Mucosa of stomach (tissue), 1 donor: ENCODE data around the gene TMA7.

Experiments
- H3K27me3 ChIP-seq: one replicate; pipeline ENCODE4 v1.7.0; 2013; ENCODE audit warnings: mild to moderate bottlenecking, low read length; ENCODE audit not compliant: control insufficient read depth, insufficient read depth
- H3K36me3 ChIP-seq: one replicate; pipeline ENCODE4 v1.7.0; 2013; ENCODE audit warnings: low read length; ENCODE audit not compliant: control insufficient read depth, insufficient read depth
- H3K4me1 ChIP-seq: one replicate; pipeline ENCODE4 v1.7.0; 2013; ENCODE audit warnings: mild to moderate bottlenecking, low read length; ENCODE audit not compliant: control insufficient read depth, insufficient read depth
- H3K4me3 ChIP-seq: one replicate; pipeline ENCODE4 v1.7.0; 2013; ENCODE audit warnings: low read length
- H3K9ac ChIP-seq: one replicate; pipeline ENCODE4 v1.7.0; 2013; ENCODE audit warnings: mild to moderate bottlenecking, low read length, moderate library complexity
- H3K9me3 ChIP-seq: one replicate; pipeline ENCODE4 v1.7.0; 2013; ENCODE audit warnings: mild to moderate bottlenecking, low read length, moderate library complexity; ENCODE audit not compliant: control insufficient read depth
- donor health status: Pancreatic carcinoma.

The TMA7 gene

DNA sequence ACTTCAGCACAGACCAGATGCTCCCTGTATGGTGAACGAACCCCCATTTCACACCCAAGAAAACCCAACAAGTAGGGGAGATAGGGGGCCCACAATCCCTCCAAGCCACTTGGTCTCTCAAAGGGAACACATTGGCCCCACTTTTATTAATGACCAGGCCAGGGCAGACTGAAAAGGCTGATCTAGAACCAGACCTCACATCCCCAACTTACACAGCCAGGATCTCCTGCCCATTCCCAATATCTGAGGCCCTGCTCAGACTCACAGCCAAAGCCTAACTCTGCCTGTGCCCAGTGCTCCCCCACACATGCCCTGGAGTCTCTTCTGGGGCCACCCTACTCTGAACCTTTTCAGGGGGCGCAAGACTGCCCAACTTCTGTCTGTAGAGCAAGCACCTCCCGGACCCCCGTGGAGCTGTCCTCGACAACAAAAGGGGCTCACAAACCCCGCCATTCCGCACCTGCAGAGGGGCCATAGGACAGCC, 11.9 kb upstream of the TMA7 start:
- Histone ChIP-seq H3K27me3 (no peaks in the 10 kb centered on the region), H3K4me1 (peaks cover 55% of the 10 kb centered on the region), H3K4me3 (peak overlapping the region; percentile 11), H3K9me3 (no peaks in the 10 kb centered on the region), H3K36me3 (no peaks in the 10 kb centered on the region), H3K9ac (peak overlapping the region; percentile 77)

- no peaks in the 10 kb centered on the region for H3K36me3 ChIP-seq
- H3K27me3 ChIP-seq = no peaks in the 10 kb centered on the region
- peaks cover 60% of the 10 kb centered on the region for H3K4me1 ChIP-seq
- peak overlapping the region; percentile 39 for H3K4me3 ChIP-seq
- H3K9ac ChIP-seq = peak overlapping the region; percentile 77
- no peaks in the 10 kb centered on the region for H3K9me3 ChIP-seq
Measured at GRCh38 chr3:48428572-48429316, 11.3 kb upstream of the TMA7 start.

DNA sequence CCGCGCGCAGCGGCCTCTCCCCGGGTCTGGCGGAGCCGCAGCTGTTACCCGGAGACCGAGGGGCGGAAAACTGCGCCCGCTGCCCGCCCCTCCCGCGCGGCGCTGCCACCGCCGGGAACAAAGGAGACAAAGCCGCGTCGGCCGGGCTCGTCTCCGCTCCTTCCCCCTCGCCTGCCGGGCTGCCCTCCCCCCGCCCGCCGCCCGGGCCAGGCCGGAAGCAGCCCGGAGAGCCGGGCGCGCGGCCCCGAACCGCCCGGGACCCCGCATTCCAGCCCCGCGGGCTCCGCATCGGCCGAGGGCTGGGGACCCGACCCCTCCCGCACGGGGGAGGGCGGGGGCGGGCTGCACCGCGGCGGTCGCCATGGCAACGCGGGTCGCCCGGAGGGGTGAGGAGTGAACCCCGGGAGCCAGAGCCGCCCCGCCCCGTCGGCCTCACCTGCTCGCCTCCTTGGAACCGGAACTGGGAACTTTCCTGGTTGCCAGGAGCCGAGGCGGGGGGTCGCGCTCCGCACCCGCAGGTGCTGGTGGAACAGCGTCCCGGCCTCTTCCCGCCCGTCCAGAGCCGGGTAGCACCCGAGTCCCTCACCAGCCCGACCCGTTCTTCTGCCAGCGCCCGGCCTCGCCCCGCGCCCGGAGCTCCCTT, 10.6 kb upstream of the TMA7 start:
- Histone ChIP-seq H3K4me3 (peak overlapping the region; percentile 40), H3K9me3 (no peaks in the 10 kb centered on the region), H3K27me3 (no peaks in the 10 kb centered on the region), H3K36me3 (no peaks in the 10 kb centered on the region), H3K4me1 (peaks cover 67% of the 10 kb centered on the region), H3K9ac (peak overlapping the region; percentile 77)

GRCh38 chr3:48429960-48430707, 9.9 kb upstream of the TMA7 start, which contains the start of gene PLXNB1:
Gene PLXNB1 (minus strand): TSS chr3:48430086. CDS start chr3:48424611, 5,475 bp downstream.
- H3K9ac ChIP-seq = peak within 1 kb of the TSS; percentile 77
- peaks cover 72% of the 10 kb centered on the region for H3K4me1 ChIP-seq
- H3K9me3 ChIP-seq = no peaks in the 10 kb centered on the region
- no peaks in the 10 kb centered on the region for H3K36me3 ChIP-seq
- peak within 1 kb of the TSS; percentile 40 for H3K4me3 ChIP-seq
- H3K27me3 ChIP-seq = no peaks in the 10 kb centered on the region

- no peaks in the 10 kb centered on the region for H3K36me3 ChIP-seq
- H3K4me1 ChIP-seq = peaks cover 67% of the 10 kb centered on the region
- H3K9ac ChIP-seq = peak overlapping the region; percentile 77
- no peaks in the 10 kb centered on the region for H3K9me3 ChIP-seq
- peak overlapping the region; percentile 40 for H3K4me3 ChIP-seq
- H3K27me3 ChIP-seq = no peaks in the 10 kb centered on the region
Measured at GRCh38 chr3:48430708-48431101, 9.4 kb upstream of the TMA7 start.

DNA sequence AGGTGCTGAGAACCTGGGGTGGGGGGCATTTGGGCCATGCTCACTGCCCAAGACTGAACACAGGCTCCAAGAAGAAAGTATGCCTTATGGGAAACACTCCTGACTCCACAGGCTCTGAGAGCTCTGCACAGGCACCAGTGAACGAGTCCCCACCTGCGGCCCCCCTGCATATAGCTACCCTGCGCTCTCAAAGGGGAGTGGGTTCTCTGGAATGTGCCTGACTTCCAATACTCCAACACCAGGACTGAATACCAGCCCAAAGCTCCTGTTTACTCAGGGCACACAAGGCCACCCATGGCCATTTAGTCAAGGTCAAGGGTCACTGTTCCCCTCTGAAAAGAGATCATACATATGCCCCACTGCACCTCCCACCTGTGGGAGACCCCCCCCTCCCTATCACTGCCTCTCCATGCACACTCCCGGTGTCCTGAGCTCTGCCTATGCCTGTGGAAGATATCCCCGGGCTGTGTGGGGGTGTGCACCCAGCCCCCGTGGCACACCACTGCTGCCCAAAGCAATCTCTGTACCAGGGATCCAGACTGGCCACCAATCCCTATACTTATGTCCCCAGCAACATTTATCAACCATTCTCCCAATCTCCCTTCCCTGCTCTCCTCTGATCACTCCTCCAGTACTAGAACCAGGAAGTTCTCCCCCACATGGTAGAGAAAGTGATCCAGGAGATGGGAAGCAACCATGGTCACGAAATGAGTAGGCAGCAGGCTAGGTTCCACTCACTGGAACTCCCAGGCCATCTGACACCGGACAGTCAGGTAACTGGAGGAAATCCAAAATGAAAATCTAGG, 8.6 kb upstream of the TMA7 start:
- Histone ChIP-seq H3K4me3 (no peak overlapping the region), H3K9ac (peak overlapping the region; percentile 77), H3K4me1 (peaks cover 68% of the 10 kb centered on the region), H3K9me3 (no peaks in the 10 kb centered on the region), H3K36me3 (no peaks in the 10 kb centered on the region), H3K27me3 (no peaks in the 10 kb centered on the region)

GRCh38 chr3:48432411-48433371, 7.4 kb upstream of the TMA7 start:
- H3K4me3 ChIP-seq = no peak overlapping the region
- H3K27me3 ChIP-seq = no peaks in the 10 kb centered on the region
- H3K9me3 ChIP-seq = no peaks in the 10 kb centered on the region
- peaks cover 55% of the 10 kb centered on the region for H3K4me1 ChIP-seq
- no peak overlapping the region for H3K9ac ChIP-seq
- H3K36me3 ChIP-seq = no peaks in the 10 kb centered on the region

DNA sequence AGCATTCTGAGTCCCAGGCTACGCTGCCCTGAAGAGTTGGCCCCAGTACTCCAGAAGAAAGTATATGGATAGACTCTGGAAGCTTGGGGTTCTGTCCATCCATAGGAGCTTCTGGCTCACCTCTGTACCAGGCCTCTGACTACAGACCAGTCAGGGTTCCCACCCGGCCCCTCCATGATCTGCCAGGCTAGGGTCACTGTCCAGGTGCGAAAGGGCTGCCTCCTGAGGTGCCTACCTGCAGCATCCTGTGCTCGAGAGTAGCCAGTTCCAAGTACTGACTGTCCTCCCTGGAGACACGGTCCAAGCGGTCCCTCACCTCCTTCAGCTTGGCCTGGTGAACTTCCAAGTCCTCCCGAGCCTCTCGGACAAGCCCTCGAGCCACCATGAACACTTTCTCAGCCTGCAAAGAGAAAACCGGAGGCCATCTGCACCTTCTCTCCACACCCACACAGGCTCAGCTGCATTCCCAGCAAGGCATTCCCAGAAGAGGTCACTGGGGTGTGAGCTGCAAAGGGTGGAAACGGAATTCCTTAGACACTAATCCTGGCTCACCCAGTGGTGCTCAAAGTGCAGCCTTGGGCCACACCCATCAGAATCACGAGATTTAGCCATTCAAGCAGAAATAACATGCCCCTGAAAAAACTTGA, 6.5 kb upstream of the TMA7 start:
- H3K4me3 ChIP-seq = no peak overlapping the region
- H3K9ac ChIP-seq = no peak overlapping the region

GRCh38 chr3:48434591-48435222, 5.3 kb upstream of the TMA7 start:
- H3K4me3 ChIP-seq = no peak overlapping the region
- no peaks in the 10 kb centered on the region for H3K36me3 ChIP-seq
- no peak overlapping the region for H3K9ac ChIP-seq
- no peaks in the 10 kb centered on the region for H3K9me3 ChIP-seq
- H3K27me3 ChIP-seq = no peaks in the 10 kb centered on the region
- H3K4me1 ChIP-seq = peaks cover 48% of the 10 kb centered on the region

More for the DNA sequence above, 6.5 kb upstream of the TMA7 start:
- H3K9me3 ChIP-seq = no peaks in the 10 kb centered on the region
- H3K36me3 ChIP-seq = no peaks in the 10 kb centered on the region
- no peaks in the 10 kb centered on the region for H3K27me3 ChIP-seq
- H3K4me1 ChIP-seq = peaks cover 48% of the 10 kb centered on the region

DNA sequence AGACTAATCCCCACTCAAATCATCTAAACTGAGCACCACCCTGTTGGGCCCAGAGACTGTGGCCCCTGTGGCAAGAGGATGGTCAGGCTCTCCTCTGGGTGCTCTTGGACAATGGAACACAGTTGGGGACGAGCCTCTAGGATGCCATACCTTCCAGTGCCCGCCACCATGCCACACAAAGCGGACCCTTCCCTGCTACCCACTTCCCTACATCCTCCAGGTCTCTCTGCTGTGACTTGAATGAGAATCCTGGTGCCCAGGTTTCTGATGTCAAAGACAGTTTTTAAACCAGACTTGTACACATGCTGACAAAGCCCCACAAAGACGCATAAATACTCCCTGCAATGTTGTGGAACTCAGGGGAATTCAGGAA, 4.8 kb upstream of the TMA7 start:
- H3K36me3 ChIP-seq = no peaks in the 10 kb centered on the region
- H3K27me3 ChIP-seq = no peaks in the 10 kb centered on the region
- no peak overlapping the region for H3K4me3 ChIP-seq
- H3K9ac ChIP-seq = no peak overlapping the region
- H3K9me3 ChIP-seq = no peaks in the 10 kb centered on the region
- peaks cover 43% of the 10 kb centered on the region for H3K4me1 ChIP-seq
